Fibroblast of lung (primary cell): Measurements from ENCODE around the gene CELSR3. TPM values are rescaled to one million over a fixed set of nuclear protein-coding genes. Genes with fewer than 3 reads are reported as not detected.

ENCODE experiments used
- DNase-seq, 2 donors: peaks; one replicate each; pipeline versions ENCODE4 v3.0.0 to v3.0.0-alpha.2; 2010; ENCODE audit warnings: low read depth in 2 of 2
- H2AFZ ChIP-seq: 2 replicates; pipeline ENCODE4 v1.5.1; 2012; ENCODE audit warnings: low read length, control low read depth, inconsistent platforms
- H3K27ac ChIP-seq: 2 replicates; pipeline ENCODE4 v1.5.1; 2011; ENCODE audit warnings: low read length, control low read depth; ENCODE audit not compliant: insufficient read depth
- H3K27me3 ChIP-seq: 2 replicates; pipeline ENCODE4 v1.5.1; 2011; ENCODE audit warnings: mild to moderate bottlenecking, low read length; ENCODE audit not compliant: control insufficient read depth, insufficient read depth
- H3K36me3 ChIP-seq: 2 replicates; pipeline ENCODE4 v1.5.1; 2011; ENCODE audit warnings: low read length; ENCODE audit not compliant: control insufficient read depth, insufficient read depth
- H3K4me1 ChIP-seq: 2 replicates; pipeline ENCODE4 v1.5.1; 2011; ENCODE audit warnings: low read length; ENCODE audit not compliant: control insufficient read depth, insufficient read depth; ENCODE audit errors: extremely low read depth
- H3K4me2 ChIP-seq: 2 replicates; pipeline ENCODE4 v1.5.1; 2011; ENCODE audit warnings: low read length, control low read depth; ENCODE audit not compliant: insufficient read depth; ENCODE audit errors: extremely low read depth
- H3K4me3 ChIP-seq, 4 experiments: fragments of 200-600 bp in 1 of 4; sonication (generic) in 1 of 4; replicated peaks in 1 of 4; 2 replicates each; pipeline ENCODE4 v1.5.1; 2011 to 2016; ENCODE audit warnings: low read length in 4 of 4, low read depth in 3 of 4, mild to moderate bottlenecking in 3 of 4, control low read depth in 2 of 4, inconsistent platforms in 1 of 4, mixed read lengths in 1 of 4; ENCODE audit not compliant: insufficient read depth in 1 of 4; ENCODE audit errors: control extremely low read depth in 1 of 4
- H3K79me2 ChIP-seq: 2 replicates; pipeline ENCODE4 v1.5.1; 2012; ENCODE audit warnings: mild to moderate bottlenecking, low read length, inconsistent platforms; ENCODE audit not compliant: control insufficient read depth, insufficient read depth
- H3K9ac ChIP-seq: 2 replicates; pipeline ENCODE4 v1.5.1; 2011; ENCODE audit warnings: mild to moderate bottlenecking, low read length, control low read depth; ENCODE audit not compliant: insufficient read depth
- H3K9me3 ChIP-seq: 2 replicates; pipeline ENCODE4 v1.5.1; 2012; ENCODE audit warnings: low read depth, low read length; ENCODE audit not compliant: control insufficient read depth, insufficient read depth
- H4K20me1 ChIP-seq: 2 replicates; pipeline ENCODE4 v1.5.1; 2011; ENCODE audit warnings: low read length; ENCODE audit not compliant: control insufficient read depth, insufficient read depth; ENCODE audit errors: extremely low read depth
- EZH2 ChIP-seq: IDR thresholded peaks from 2 replicates; pipeline ENCODE4 v1.5.1; 2012; ENCODE audit warnings: low read length, control low read depth, mild to moderate bottlenecking; ENCODE audit errors: missing control alignments
- polyA plus RNA-seq, 2 donors: library from polyadenylated mRNA; depleted of rRNA in 1 of 2; stranded (reverse) in 1 of 2; unstranded in 1 of 2; fragments of >200 nt; gene quantifications; 2 replicates each; pipeline ENCODE4 v1.2.1, GENCODE V29; 2011 to 2012; ENCODE audit warnings: missing spikeins in 1 of 2
- total RNA-seq: library from RNA; depleted of rRNA; stranded (reverse); fragments of >200 nt; gene quantifications from 2 replicates; pipeline ENCODE4 v1.2.1, GENCODE V29; 2014
- TF ChIP-seq, protein P1 (sequence below), 2 donors: IDR thresholded peaks in 1 of 2; conservative IDR thresholded peaks in 1 of 2; 1 replicate in 1 of 2; 2 replicates in 1 of 2; pipeline ENCODE4 v1.5.1; 2011 to 2012; ENCODE audit warnings: low read length in 2 of 2, control low read depth in 1 of 2, inconsistent platforms in 1 of 2, low read depth in 1 of 2, mild to moderate bottlenecking in 1 of 2

CELSR3 gene
- total and polyA plus RNA-seq, 2 donors (not counting 1 experiment from before 2014, with no cell fraction given), result 0.44 to 2.1 TPM

DNA sequence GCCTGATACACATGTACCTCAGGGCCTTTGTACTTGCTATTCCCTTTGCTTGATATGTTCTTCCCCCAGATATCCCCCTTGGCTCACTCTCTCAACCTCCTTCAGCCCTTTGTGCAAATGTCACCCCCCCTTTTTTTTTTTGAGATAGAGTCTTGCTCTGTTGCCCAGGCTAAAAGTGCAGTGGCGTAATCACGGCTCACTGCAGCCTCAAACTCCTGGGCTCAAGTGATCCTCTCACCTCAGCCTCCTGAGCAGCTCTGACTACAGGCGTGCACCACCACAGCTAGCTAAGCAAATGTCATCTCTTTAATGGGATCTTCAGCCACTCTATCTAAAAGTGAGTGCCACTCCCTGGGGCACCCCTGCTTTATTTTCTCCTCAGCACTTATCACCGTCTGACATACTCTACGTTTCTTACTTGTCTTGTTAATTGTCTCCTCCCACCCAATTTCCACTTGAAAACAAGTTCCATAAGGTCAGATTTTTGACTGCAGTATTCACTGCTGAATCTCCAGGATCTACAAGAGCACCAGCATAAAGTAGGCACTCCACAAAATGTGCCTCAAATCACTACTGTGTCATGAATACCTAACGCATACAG lies 39.7 kb upstream of the CELSR3 start:
- Histone ChIP-seq H4K20me1 (peaks cover 3% of the 10 kb centered on the region), H3K9ac (no peak overlapping the region), H3K9me3 (no peaks in the 10 kb centered on the region), H3K4me2 (no peak overlapping the region), H3K4me3 (no peak overlapping the region), H3K27me3 (no peaks in the 10 kb centered on the region), H3K36me3 (peaks cover 6% of the 10 kb centered on the region), H3K4me1 (no peaks in the 10 kb centered on the region), H2AFZ (no peak overlapping the region), H3K79me2 (peaks cover 88% of the 10 kb centered on the region), H3K27ac (no peak overlapping the region)
- DNase-seq, result peak in 1 of 2 donors; percentile 10
- TF ChIP-seq, protein P1, sequence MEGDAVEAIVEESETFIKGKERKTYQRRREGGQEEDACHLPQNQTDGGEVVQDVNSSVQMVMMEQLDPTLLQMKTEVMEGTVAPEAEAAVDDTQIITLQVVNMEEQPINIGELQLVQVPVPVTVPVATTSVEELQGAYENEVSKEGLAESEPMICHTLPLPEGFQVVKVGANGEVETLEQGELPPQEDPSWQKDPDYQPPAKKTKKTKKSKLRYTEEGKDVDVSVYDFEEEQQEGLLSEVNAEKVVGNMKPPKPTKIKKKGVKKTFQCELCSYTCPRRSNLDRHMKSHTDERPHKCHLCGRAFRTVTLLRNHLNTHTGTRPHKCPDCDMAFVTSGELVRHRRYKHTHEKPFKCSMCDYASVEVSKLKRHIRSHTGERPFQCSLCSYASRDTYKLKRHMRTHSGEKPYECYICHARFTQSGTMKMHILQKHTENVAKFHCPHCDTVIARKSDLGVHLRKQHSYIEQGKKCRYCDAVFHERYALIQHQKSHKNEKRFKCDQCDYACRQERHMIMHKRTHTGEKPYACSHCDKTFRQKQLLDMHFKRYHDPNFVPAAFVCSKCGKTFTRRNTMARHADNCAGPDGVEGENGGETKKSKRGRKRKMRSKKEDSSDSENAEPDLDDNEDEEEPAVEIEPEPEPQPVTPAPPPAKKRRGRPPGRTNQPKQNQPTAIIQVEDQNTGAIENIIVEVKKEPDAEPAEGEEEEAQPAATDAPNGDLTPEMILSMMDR (conservative IDR thresholded peaks at IDR 0.05 in 1 of 2, IDR thresholded peaks at IDR 0.05 in 1 of 2; ENCODE audit: low read depth in 1 of 2, low read length in 2 of 2), result no peak
- TF ChIP-seq EZH2, result no peak

DNA sequence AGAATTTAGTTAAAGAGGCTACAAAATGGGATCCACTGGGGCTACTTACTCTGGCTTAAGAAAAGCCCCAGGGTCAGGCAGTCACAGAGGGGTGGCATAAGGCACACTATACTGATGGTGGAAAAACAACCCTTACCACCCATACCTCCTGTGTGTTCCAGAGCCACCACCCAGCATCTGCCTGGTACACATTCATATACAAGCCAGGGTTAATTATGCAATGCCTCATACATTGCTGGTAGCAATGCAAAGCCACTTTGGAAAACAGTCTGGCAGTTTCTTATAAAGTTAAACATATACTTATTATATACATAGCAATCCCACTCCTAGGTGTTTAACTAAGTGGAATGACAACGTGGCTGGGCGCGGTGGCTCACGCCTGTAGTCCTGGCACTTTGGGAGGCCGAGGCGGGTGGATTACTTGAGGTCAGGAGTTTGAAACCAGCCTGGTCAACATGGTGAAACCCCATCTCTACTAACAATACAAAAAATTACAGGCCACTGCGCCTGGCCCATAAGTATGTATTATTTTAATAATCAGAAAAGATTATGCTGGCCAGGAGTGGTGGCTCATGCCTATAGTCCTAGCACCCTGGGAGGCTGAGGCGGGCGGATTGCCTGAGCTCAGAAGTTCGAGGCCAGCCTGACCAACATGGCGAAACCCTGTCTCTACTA lies 38.2 kb upstream of the CELSR3 start:
- DNase-seq, result no peak
- H3K4me1 ChIP-seq, result no peaks in the 10 kb centered on the region
- H3K4me3 ChIP-seq, result no peak overlapping the region
- no peak overlapping the region for H2AFZ ChIP-seq
- no peaks in the 10 kb centered on the region for H3K27me3 ChIP-seq
- H3K27ac ChIP-seq, result no peak overlapping the region
- no peak overlapping the region for H3K4me2 ChIP-seq
- H3K9ac ChIP-seq, result no peak overlapping the region
- TF ChIP-seq, protein P1 (conservative IDR thresholded peaks at IDR 0.05 in 1 of 2, IDR thresholded peaks at IDR 0.05 in 1 of 2; ENCODE audit: low read depth in 1 of 2, low read length in 2 of 2), result no peak
- TF ChIP-seq EZH2, result no peak
- H4K20me1 ChIP-seq, result peaks cover 3% of the 10 kb centered on the region
- peaks cover 86% of the 10 kb centered on the region for H3K79me2 ChIP-seq
- no peaks in the 10 kb centered on the region for H3K9me3 ChIP-seq
- peaks cover 4% of the 10 kb centered on the region for H3K36me3 ChIP-seq

DNA sequence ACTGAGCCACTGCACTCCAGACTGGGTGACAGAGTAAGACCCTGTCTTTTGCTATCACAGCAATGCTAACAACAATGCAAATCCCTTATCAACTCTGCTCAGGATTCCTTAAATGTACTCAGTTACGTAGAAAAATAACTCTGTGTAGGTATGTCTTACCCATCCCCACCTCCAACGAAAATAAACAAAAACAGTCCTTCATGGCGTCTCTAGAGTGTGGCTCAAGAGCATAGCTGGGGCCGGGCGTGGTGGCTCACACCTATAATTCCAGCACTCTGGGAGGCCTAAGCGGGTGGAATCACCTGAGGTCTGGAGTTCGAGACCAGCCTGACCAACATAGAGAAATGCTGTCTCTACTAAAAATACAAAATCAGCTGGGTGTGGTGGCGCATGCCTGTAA lies 36.2 kb upstream of the CELSR3 start:
- no peak overlapping the region for H3K4me2 ChIP-seq
- TF ChIP-seq, protein P1 (conservative IDR thresholded peaks at IDR 0.05 in 1 of 2, IDR thresholded peaks at IDR 0.05 in 1 of 2; ENCODE audit: low read depth in 1 of 2, low read length in 2 of 2), result no peak
- TF ChIP-seq EZH2, result no peak
- H3K79me2 ChIP-seq, result peaks cover 80% of the 10 kb centered on the region
- H4K20me1 ChIP-seq, result peaks cover 3% of the 10 kb centered on the region
- no peak overlapping the region for H3K9ac ChIP-seq
- peaks cover 13% of the 10 kb centered on the region for H3K4me1 ChIP-seq
- DNase-seq, result no peak
- peaks cover 8% of the 10 kb centered on the region for H3K36me3 ChIP-seq
- no peaks in the 10 kb centered on the region for H3K9me3 ChIP-seq
- no peak overlapping the region for H3K4me3 ChIP-seq
- no peak overlapping the region for H2AFZ ChIP-seq
- H3K27me3 ChIP-seq, result no peaks in the 10 kb centered on the region
- H3K27ac ChIP-seq, result no peak overlapping the region
